ENCODE data around the gene LARP4. TPM values are rescaled to one million over a fixed set of nuclear protein-coding genes. Genes with fewer than 3 reads are reported as not detected.
A peak's percentile ranks its signal among the peaks of the same experiment; 100 is the strongest.

LARP4 gene
- total RNA-seq, 1 donor from 2014 or later = 63.8 TPM

DNA sequence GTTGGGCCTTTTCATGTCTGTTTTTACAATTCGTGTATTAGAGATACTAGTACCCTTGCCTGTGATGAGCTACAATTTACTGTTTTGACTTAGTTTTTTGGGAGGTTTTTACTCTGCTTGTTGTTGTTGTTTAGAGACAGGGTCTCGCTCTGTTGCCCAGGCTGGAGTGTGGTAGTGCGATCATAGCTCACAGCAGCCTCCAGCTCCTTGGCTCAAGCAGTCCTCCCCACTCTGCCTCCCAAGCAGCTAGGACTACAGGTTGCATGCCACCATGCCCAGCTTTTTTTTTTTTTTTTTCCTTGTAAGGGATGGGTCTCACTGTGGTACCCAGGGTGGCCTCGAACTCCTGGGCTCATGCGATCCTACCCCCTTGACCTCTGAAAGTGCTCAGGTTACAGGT, 52.1 kb downstream of the LARP4 start:
- no peak for FAIRE-seq
- Mint-ChIP-seq H3K9me3 (ENCODE audit: unreplicated experiment) (no peaks in the 10 kb centered on the region), H3K36me3 (ENCODE audit: low read depth, unreplicated experiment) (peaks cover 16% of the 10 kb centered on the region), H3K4me1 (ENCODE audit: low read depth, unreplicated experiment) (peaks cover 2% of the 10 kb centered on the region), H3K27me3 (ENCODE audit: low read depth, unreplicated experiment) (no peaks in the 10 kb centered on the region), H3K4me3 (ENCODE audit: unreplicated experiment) (no peak overlapping the region), H3K27ac (ENCODE audit: unreplicated experiment) (no peak overlapping the region)
- Histone ChIP-seq H3K4me2 (ENCODE audit: low read length) (no peak overlapping the region), H3K36me3 (ENCODE audit: insufficient read depth, low read length) (peaks cover 16% of the 10 kb centered on the region), H3K9me3 (ENCODE audit: insufficient read depth, low read depth, low read length) (no peaks in the 10 kb centered on the region), H3K4me3 (ENCODE audit: insufficient read depth, low read depth, low read length) (no peak overlapping the region), H3K9ac (ENCODE audit: low read length) (no peak overlapping the region), H3K4me1 (ENCODE audit: insufficient read depth, low read length) (no peaks in the 10 kb centered on the region), H3K79me2 (ENCODE audit: insufficient read depth, low read length) (peaks cover 3% of the 10 kb centered on the region), H2AFZ (ENCODE audit: low read depth, low read length) (no peak overlapping the region), H3K27ac (ENCODE audit: low read depth, low read length) (no peak overlapping the region), H4K20me1 (ENCODE audit: insufficient read depth, low read length) (peaks cover 4% of the 10 kb centered on the region), H3K27me3 (ENCODE audit: insufficient read depth, low read length) (no peaks in the 10 kb centered on the region)
- TF ChIP-seq CTCF (IDR thresholded peaks at IDR 0.05; ENCODE audit: insufficient read depth, low read depth, low read length) = no peak
- TF ChIP-seq EZH2 (IDR thresholded peaks at IDR 0.05; ENCODE audit: insufficient read depth, low read length) = no peak
- DNase-seq (ENCODE audit: low read depth) = no peak

- no peaks in the 10 kb centered on the region for H3K27me3 Mint-ChIP-seq (ENCODE audit: low read depth, unreplicated experiment)
- peaks cover 14% of the 10 kb centered on the region for H3K36me3 Mint-ChIP-seq (ENCODE audit: low read depth, unreplicated experiment)
- no peak overlapping the region for H3K4me3 ChIP-seq (ENCODE audit: insufficient read depth, low read depth, low read length)
- no peak overlapping the region for H3K4me2 ChIP-seq (ENCODE audit: low read length)
- no peaks in the 10 kb centered on the region for H3K9me3 Mint-ChIP-seq (ENCODE audit: unreplicated experiment)
- H4K20me1 ChIP-seq (ENCODE audit: insufficient read depth, low read length) = peaks cover 4% of the 10 kb centered on the region
- H3K36me3 ChIP-seq (ENCODE audit: insufficient read depth, low read length) = peaks cover 16% of the 10 kb centered on the region
- H2AFZ ChIP-seq (ENCODE audit: low read depth, low read length) = no peak overlapping the region
- no peaks in the 10 kb centered on the region for H3K9me3 ChIP-seq (ENCODE audit: insufficient read depth, low read depth, low read length)
- no peak for FAIRE-seq
- no peaks in the 10 kb centered on the region for H3K27me3 ChIP-seq (ENCODE audit: insufficient read depth, low read length)
- peak; percentile 6 for DNase-seq (ENCODE audit: low read depth)
- peaks cover 3% of the 10 kb centered on the region for H3K79me2 ChIP-seq (ENCODE audit: insufficient read depth, low read length)
- no peak overlapping the region for H3K27ac Mint-ChIP-seq (ENCODE audit: unreplicated experiment)
- no peak overlapping the region for H3K27ac ChIP-seq (ENCODE audit: low read depth, low read length)
- H3K4me1 ChIP-seq (ENCODE audit: insufficient read depth, low read length) = no peaks in the 10 kb centered on the region
- peaks cover 2% of the 10 kb centered on the region for H3K4me1 Mint-ChIP-seq (ENCODE audit: low read depth, unreplicated experiment)
- no peak overlapping the region for H3K9ac ChIP-seq (ENCODE audit: low read length)
- no peak overlapping the region for H3K4me3 Mint-ChIP-seq (ENCODE audit: unreplicated experiment)
- no peak for TF ChIP-seq EZH2 (IDR thresholded peaks at IDR 0.05; ENCODE audit: insufficient read depth, low read length)
- no peak for TF ChIP-seq CTCF (IDR thresholded peaks at IDR 0.05; ENCODE audit: insufficient read depth, low read depth, low read length)
Observed at GRCh38 chr12:50453872-50454271, 53.2 kb downstream of the LARP4 start.

DNA sequence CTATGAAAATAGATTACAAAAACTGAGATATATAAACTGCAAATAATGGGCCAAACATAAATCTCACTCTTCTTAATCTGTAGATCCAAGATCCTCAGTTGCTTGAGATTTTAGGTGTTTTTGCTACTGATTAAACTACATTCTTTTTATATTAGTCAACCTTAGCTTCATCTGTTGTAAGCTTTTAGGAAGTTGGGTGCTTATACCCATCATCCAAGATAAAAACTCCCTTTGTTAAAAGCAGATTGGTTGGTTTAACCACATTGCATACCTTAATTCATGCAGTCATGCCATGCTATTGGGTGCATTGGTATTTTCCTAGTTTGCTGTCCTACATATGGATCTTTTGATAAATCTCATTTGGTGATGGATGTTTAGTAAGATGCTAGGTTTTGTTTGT, 57.9 kb downstream of the LARP4 start:
- FAIRE-seq (no peak), DNase-seq (ENCODE audit: low read depth) (peak; percentile 64)
- Histone ChIP-seq H2AFZ (ENCODE audit: low read depth, low read length) (no peak overlapping the region), H3K4me2 (ENCODE audit: low read length) (no peak overlapping the region), H3K4me3 (ENCODE audit: insufficient read depth, low read depth, low read length) (no peak overlapping the region), H3K36me3 (ENCODE audit: insufficient read depth, low read length) (peaks cover 10% of the 10 kb centered on the region), H4K20me1 (ENCODE audit: insufficient read depth, low read length) (no peaks in the 10 kb centered on the region), H3K79me2 (ENCODE audit: insufficient read depth, low read length) (no peaks in the 10 kb centered on the region), H3K27me3 (ENCODE audit: insufficient read depth, low read length) (no peaks in the 10 kb centered on the region), H3K9me3 (ENCODE audit: insufficient read depth, low read depth, low read length) (no peaks in the 10 kb centered on the region), H3K4me1 (ENCODE audit: insufficient read depth, low read length) (no peaks in the 10 kb centered on the region), H3K27ac (ENCODE audit: low read depth, low read length) (no peak overlapping the region), H3K9ac (ENCODE audit: low read length) (no peak overlapping the region)
- TF ChIP-seq CTCF (IDR thresholded peaks at IDR 0.05; ENCODE audit: insufficient read depth, low read depth, low read length) (no peak), EZH2 (IDR thresholded peaks at IDR 0.05; ENCODE audit: insufficient read depth, low read length) (no peak)
- Mint-ChIP-seq H3K36me3 (ENCODE audit: low read depth, unreplicated experiment) (peaks cover 18% of the 10 kb centered on the region), H3K9me3 (ENCODE audit: unreplicated experiment) (no peaks in the 10 kb centered on the region), H3K27ac (ENCODE audit: unreplicated experiment) (peak overlapping the region; percentile 53), H3K4me3 (ENCODE audit: unreplicated experiment) (no peak overlapping the region), H3K27me3 (ENCODE audit: low read depth, unreplicated experiment) (no peaks in the 10 kb centered on the region), H3K4me1 (ENCODE audit: low read depth, unreplicated experiment) (no peaks in the 10 kb centered on the region)

Data from astrocyte (in vitro differentiated cells and primary cell).